OCI-LY3 (cell line): Measurements from ENCODE around the gene NR1D1.

Experiments
- CTCF ChIP-seq: fragments of 200-600, 300-600 bp; sonication (generic); IDR thresholded peaks from 2 replicates; pipeline ENCODE4 v1.5.1; 2014; ENCODE audit warnings: antibody characterized with exemption, low read length, low read depth
- EZH2phosphoT487 ChIP-seq: fragments of 200-600 bp; shearing (Covaris generic); IDR thresholded peaks from 2 replicates; pipeline ENCODE4 v1.6.1; 2018; ENCODE audit warnings: antibody characterized with exemption, mixed run types, low read depth

DNA sequence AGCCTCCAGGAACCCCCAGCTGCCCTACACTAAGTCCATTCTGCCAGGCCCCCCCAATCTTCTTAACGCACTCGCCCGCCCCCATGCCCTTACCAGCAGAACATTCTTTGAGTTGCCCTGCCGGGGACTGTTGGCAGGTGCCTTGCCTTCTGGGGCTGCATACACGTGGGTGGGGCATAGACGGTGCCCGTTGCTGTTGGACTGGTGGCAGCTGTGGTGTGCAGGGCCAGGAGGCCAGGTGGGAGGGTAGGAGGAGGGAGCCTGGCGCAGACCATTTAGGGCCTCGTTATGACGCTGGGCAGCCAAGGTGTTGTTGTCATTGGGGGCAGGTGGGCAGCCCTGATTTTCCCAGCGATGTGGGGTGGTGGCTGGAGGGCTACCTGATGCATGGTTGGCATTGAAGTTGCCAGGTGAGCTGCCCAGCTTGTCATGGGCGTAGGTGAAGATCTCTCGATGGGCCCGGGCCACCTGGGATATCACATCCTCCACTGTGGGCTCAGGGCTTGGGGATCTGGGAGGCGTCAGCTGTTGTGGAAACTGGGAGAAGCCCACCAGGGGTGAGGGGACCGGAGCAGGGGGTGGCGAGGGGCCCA is 4.9 kb downstream of the NR1D1 start:
- TF ChIP-seq CTCF = no peak
- TF ChIP-seq EZH2phosphoT487 = no peak
